SJCRH30 (cell line): ENCODE results near the gene IFT25. TPM values are rescaled to one million over a fixed set of nuclear protein-coding genes. Genes with fewer than 3 reads are reported as not detected.

Experiments used
- DNase-seq, 2 experiments: peaks; one replicate each; pipeline ENCODE4 v3.0.0-alpha.2; 2015 to 2020
- H3K27ac ChIP-seq: fragments of 250-450 bp; sonication (Bioruptor Pico); 2 replicates; pipeline ENCODE4 v1.5.1; 2020; ENCODE audit warnings: mild to moderate bottlenecking, moderate library complexity
- H3K27me3 ChIP-seq: fragments of 250-450 bp; sonication (Bioruptor Pico); 2 replicates; pipeline ENCODE4 v1.5.1; 2020; ENCODE audit warnings: mild to moderate bottlenecking, moderate library complexity
- H3K36me3 ChIP-seq: fragments of 250-450 bp; sonication (Bioruptor Pico); 2 replicates; pipeline ENCODE4 v1.5.1; 2020; ENCODE audit warnings: mild to moderate bottlenecking, moderate library complexity
- H3K4me1 ChIP-seq: fragments of 250-450 bp; sonication (Bioruptor Pico); 2 replicates; pipeline ENCODE4 v1.5.1; 2020; ENCODE audit warnings: mild to moderate bottlenecking, moderate library complexity
- H3K4me3 ChIP-seq: fragments of 250-450 bp; sonication (Bioruptor Pico); 2 replicates; pipeline ENCODE4 v1.5.1; 2020; ENCODE audit warnings: mild to moderate bottlenecking, moderate library complexity
- H3K9me3 ChIP-seq: fragments of 250-450 bp; sonication (Bioruptor Pico); replicated peaks from 2 replicates; pipeline ENCODE4 v1.5.1; 2020; ENCODE audit warnings: mild to moderate bottlenecking, moderate library complexity
- total RNA-seq: library from RNA; depleted of rRNA; stranded (reverse); fragments of >200 nt; shearing (Covaris generic); gene quantifications from 2 replicates; pipeline ENCODE4 v1.2.3, GENCODE V29; 2014

IFT25 gene
- total RNA-seq, 1 experiment from 2014 or later: 119 TPM

DNA sequence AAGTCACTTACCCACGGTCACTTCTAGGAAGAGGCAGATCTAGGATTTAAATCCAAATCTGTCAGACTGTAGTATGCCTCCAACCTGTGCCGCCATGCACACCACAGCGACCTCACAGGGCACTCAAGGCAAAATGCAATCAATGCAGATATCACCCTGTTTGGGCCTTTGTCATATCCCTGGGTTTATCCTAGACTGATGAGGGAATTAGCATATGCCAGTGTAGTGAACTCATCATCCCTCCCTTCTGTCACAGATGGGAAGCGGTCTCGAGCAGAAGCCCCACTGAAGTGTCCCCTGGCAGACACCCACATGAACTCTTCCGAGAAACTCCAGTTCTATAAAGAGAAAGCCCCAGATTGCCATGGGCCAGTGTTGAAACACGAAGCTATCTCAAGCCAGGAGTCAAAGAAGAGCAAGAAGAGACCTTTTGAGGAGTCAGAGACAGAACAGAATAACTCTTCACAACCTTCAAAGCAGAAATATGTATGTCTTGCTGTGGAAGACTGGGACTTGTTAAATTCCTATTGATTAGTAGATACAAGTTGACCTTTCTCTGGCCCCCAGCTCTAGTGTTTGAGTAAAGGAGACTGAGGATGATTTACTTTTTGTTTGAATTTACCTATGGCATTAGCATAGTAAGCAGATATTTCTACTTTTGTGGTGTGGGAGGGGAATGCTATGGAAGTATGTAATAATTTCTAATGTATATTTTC is 22.1 kb upstream of the IFT25 start:
- no peaks in the 10 kb centered on the region for H3K9me3 ChIP-seq
- no peaks in the 10 kb centered on the region for H3K4me1 ChIP-seq
- no peaks in the 10 kb centered on the region for H3K27me3 ChIP-seq
- no peak overlapping the region for H3K27ac ChIP-seq
- peaks cover 59% of the 10 kb centered on the region for H3K36me3 ChIP-seq
- DNase-seq: no peak
- H3K4me3 ChIP-seq: no peak overlapping the region

DNA sequence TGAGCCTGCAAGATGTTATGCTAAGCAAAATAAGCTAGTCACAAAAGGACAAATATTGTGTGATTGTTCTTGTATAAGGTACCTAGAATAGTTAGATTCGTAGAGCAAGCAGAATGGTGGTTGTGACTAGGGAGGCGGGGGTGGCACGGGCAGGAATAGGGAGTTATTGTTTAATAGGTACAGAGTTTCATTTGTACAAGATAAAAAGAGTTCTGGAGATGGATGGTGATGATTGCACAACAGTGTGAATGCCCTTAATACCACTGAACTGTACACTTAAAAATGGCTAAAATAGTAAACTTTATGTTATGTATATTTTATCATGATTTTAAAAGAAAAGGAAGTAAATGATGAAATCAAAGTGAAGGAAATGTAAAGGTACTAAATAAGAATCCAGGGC is 21.3 kb upstream of the IFT25 start:
- no peaks in the 10 kb centered on the region for H3K4me1 ChIP-seq
- no peaks in the 10 kb centered on the region for H3K9me3 ChIP-seq
- no peak overlapping the region for H3K4me3 ChIP-seq
- H3K36me3 ChIP-seq: peaks cover 63% of the 10 kb centered on the region
- no peak for DNase-seq
- H3K27ac ChIP-seq: no peak overlapping the region
- H3K27me3 ChIP-seq: no peaks in the 10 kb centered on the region

DNA sequence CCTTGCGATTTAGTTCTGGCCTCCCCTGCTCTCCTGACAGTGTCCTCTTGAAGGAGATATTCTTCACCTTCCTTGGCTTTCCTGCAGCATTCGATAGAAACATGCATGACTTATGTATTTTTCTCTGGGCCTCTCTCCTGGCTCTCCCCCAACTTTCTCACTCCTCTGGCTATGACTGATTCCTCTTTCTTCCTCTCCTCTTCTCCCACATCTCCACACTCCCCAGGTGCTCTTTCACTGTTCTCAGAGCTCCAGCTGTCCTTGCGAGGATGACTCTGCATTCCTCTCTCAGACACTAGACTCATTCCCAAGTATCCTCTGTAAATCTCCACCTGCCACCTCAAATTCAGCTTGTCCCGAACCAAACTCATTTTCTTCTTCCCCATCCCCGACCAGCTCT is 18.6 kb upstream of the IFT25 start:
- Histone ChIP-seq H3K36me3 (peaks cover 66% of the 10 kb centered on the region), H3K4me3 (no peak overlapping the region), H3K27ac (no peak overlapping the region), H3K27me3 (no peaks in the 10 kb centered on the region), H3K4me1 (no peaks in the 10 kb centered on the region), H3K9me3 (no peaks in the 10 kb centered on the region)
- no peak for DNase-seq

DNA sequence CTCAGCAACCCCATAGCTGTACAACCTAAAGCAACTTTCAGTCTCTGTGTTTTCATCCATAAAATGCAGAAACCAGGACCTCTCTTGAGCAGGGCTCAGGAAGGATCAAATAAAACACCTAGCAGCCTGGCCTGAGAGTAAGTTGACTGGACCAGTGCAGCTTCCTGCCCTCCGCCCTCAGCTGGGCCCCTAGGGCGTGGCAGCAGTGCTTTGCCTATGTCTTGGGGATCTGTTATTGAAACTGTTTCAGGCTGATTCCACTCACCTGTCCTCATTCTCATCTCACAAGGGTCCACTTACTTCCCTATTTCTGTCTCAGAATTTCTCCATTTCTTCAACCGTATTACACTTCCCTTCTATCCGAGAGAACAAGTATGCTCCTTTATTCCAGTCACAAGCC is 18.0 kb upstream of the IFT25 start:
- H3K27ac ChIP-seq: no peak overlapping the region
- no peaks in the 10 kb centered on the region for H3K9me3 ChIP-seq
- H3K36me3 ChIP-seq: peaks cover 67% of the 10 kb centered on the region
- H3K27me3 ChIP-seq: no peaks in the 10 kb centered on the region
- no peak for DNase-seq
- H3K4me3 ChIP-seq: no peak overlapping the region
- H3K4me1 ChIP-seq: no peaks in the 10 kb centered on the region

DNA sequence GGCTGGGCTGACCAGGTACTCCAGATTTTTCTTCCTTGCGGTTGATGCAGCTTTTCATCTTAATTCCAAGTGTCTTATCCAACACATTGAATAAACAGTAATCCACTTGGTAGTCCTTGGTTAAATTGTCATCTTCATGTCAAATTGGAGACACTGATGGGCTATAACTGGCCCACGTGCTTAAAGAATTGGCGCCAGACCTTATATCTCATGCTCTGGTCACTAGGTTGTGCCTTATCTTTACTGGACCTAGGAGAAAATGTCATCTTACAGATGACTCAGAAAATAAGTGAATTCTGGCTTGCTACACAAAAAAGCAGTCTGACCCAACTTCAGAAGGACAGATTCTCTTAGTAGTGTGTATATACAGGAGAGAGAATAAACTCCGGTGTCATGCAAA is 16.9 kb upstream of the IFT25 start:
- no peak for DNase-seq
- no peak overlapping the region for H3K27ac ChIP-seq
- peaks cover 66% of the 10 kb centered on the region for H3K36me3 ChIP-seq
- H3K9me3 ChIP-seq: no peaks in the 10 kb centered on the region
- no peak overlapping the region for H3K4me3 ChIP-seq
- H3K27me3 ChIP-seq: no peaks in the 10 kb centered on the region
- H3K4me1 ChIP-seq: peaks cover 4% of the 10 kb centered on the region

DNA sequence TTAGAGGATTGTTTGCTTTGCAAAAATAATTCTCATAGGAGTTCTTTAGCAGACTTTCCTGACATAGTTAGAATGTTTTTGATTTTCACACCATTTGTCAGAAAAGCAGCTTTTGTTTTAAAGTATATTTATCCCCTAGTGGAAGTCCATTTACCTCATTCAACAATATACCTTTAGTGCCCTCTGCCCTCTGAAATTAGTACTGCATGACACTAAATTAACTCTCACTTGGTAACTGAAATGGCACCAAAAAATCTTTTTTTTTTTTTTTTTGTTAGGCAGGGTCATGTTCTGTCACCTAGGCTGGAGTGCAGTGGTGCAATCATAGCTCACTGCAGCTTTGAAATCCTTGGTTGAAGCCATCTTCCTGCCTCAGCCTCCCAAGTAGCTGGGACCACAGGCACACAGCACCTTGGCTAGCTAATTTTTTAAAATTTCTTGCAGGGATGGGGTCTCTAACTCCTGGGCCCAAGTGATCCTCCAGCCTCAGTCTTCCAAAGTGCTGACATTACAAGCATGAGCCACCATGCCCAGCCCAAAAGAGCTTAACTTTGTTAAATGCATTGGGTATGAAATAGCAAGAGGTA is 14.3 kb upstream of the IFT25 start:
- Histone ChIP-seq H3K27ac (no peak overlapping the region), H3K4me1 (peaks cover 16% of the 10 kb centered on the region), H3K36me3 (peaks cover 65% of the 10 kb centered on the region), H3K9me3 (no peaks in the 10 kb centered on the region), H3K4me3 (no peak overlapping the region), H3K27me3 (no peaks in the 10 kb centered on the region)
- DNase-seq: peak in 1 of 2 experiments; percentile 38

DNA sequence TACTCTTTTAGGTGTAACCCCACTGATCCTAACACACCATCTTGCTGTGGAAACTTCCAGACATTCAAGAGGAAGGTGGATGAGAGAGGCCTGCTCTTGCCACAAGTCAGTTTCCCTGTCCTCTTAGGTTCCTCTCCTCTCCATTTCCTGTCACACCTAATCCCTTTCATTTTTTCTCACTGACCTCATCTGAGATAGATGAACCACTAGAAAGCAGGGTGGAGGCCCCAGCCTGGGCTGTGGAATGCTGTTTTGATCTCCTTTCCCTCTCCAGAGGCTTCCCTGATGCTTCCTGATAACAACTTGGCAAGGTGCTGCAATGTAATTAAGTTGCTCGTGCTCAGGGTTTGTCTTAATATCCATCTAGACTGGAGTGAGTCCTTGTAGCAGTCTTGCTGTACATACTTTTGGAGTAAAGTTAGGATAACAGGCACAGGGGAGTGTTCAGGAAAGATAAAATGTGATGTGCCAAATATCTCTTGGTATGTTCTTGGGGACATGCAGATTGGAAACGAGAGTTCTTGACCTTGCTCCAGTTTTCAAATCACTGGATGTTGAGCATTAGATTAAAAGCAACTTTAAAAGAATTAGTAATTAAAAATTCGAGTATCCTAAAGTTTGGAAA is 11.8 kb upstream of the IFT25 start:
- peaks cover 71% of the 10 kb centered on the region for H3K36me3 ChIP-seq
- peak overlapping the region; percentile 41; the same call in 1 of the 2 replicates for H3K27ac ChIP-seq
- H3K4me1 ChIP-seq: peaks cover 16% of the 10 kb centered on the region
- no peaks in the 10 kb centered on the region for H3K27me3 ChIP-seq
- H3K4me3 ChIP-seq: no peak overlapping the region
- peak; percentile 49 to 57 for DNase-seq
- no peaks in the 10 kb centered on the region for H3K9me3 ChIP-seq

DNA sequence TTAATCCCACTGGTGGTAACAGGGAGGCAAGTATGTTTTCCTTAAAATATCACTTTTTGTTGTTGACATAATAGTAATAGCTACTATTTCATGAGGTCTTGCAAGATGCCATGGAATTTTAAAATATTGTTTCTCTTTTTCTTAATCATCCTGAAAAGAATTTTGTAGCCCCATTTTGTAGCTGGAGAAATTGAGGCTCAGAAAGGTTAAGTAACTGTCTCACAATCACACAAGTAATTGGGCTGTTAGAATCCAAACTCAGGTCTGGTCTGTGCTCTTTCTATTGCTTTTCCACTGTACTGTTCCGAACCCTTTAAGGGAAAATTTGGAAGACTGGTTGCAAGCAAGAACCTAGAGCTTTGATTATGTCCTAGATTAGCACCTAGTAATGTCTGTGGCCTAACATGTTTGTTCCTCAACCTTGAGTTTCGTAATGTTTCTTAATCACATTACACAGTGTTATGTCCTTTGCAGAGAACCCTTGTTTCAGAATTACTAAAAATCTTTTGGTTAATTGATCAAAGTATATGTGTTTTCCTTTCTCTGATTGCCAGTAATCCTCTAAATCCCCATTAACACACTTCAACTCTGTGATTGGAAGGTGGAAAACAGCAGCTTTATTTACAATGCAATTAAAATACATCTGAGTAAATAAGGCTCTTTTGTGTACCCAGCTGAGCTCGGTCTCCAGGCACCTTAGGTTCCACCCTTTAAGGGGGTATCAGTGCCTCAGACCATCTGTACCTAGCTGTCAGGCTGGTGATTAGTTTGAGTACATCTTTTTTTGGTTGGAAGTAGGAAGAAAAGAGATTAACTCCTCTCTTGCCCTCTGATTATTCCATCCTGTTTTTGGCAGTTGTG is 11.0 kb upstream of the IFT25 start:
- no peak overlapping the region for H3K4me3 ChIP-seq
- peaks cover 16% of the 10 kb centered on the region for H3K4me1 ChIP-seq

DNA sequence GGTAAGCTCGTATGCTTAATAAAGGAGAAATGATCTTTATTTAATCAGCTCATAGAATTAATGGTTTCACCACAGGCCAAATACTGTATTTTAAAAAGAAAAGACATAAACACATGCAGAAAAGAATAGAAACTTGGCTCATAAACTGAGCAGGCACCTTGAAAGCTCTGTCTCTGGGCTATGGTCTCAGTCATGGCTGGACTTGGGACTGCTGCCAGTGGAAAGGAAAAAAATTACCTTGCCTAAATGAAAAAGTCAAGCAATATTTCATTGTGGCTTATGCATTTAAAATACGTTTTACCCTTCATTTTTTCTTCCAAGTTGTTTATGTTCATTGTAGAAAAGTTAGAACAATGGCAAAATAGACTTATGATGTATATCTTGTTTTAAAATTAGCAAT is 8.6 kb upstream of the IFT25 start:
- DNase-seq: no peak
- Histone ChIP-seq H3K4me3 (no peak overlapping the region), H3K9me3 (no peaks in the 10 kb centered on the region), H3K36me3 (peaks cover 46% of the 10 kb centered on the region), H3K27ac (no peak overlapping the region), H3K27me3 (no peaks in the 10 kb centered on the region), H3K4me1 (peaks cover 16% of the 10 kb centered on the region)

More for the DNA sequence above, 11.0 kb upstream of the IFT25 start:
- H3K36me3 ChIP-seq: peaks cover 65% of the 10 kb centered on the region
- no peaks in the 10 kb centered on the region for H3K27me3 ChIP-seq
- H3K27ac ChIP-seq: peak overlapping the region; percentile 41; the same call in 1 of the 2 replicates
- no peak for DNase-seq
- no peaks in the 10 kb centered on the region for H3K9me3 ChIP-seq

DNA sequence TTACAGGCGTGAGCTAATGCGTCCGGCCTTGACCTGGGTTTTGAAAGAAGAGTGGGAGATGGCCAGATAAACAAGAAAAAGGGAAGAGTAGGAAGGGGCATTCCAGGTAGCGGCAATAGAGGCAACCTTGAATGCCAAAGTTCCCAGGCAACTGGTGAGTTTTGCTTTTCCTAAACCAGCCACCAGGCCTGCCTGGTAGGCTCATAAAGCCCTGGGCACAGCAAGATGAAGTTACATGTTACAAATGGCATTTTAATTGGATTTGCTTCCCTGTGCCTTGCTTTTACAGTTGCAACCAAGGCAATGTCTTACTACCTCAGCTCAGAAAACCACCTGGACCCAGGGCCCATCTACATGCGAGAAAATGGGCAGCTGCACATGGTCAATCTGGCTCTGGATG is 6.2 kb upstream of the IFT25 start:
- Histone ChIP-seq H3K36me3 (peaks cover 30% of the 10 kb centered on the region), H3K27me3 (no peaks in the 10 kb centered on the region), H3K4me3 (no peak overlapping the region), H3K4me1 (peaks cover 10% of the 10 kb centered on the region), H3K27ac (no peak overlapping the region), H3K9me3 (no peaks in the 10 kb centered on the region)
- no peak for DNase-seq

DNA sequence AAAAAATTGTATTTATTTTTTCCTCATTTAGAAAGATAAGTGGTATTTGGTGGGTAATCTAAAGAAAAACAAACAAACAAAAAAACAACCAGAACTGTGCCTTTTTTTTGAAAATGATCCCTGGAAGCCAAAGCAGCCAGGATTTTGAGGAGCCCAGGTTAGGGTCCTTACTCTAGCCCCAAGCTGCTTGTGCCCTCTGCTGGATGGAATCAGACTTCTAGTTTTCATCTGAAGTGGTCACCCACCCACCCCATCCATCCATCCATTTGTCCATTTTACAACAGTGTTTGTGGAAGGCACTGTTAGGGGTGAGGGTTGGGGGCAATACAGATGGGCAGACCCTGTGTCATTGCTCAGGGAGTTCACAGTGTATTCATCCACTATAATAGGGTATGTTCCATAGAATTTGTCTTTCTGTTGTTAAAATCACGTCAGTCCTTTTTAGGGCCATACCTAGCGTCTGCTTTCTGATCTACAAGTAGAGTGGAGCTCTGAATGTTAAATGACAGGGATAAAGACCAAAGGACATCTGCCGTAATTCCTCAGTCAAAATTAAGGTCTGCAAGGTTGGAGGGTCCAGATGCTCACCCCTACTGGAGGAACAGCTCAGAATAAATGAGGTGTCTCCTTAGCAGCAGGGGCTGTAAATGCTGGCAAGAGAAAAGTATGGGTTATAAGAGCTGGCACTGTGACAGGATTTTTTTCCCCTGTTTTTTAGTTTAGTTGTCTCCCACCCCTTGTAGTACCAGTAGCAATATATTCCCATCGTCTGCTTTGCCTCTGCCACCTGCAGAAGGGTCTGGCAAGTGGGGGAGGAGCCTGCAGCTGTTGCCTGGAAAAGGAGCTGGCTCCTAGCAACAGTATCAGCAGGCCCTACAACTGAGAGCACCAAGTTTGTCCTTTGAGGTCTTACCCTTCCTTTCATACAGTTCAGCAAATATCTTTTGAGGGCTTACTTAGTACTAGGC is 3.8 kb upstream of the IFT25 start:
- H3K4me3 ChIP-seq: no peak overlapping the region
- H3K4me1 ChIP-seq: peaks cover 4% of the 10 kb centered on the region; the same call in 1 of the 2 replicates
- H3K27me3 ChIP-seq: no peaks in the 10 kb centered on the region
- DNase-seq: peak; percentile 52 to 72
- no peaks in the 10 kb centered on the region for H3K9me3 ChIP-seq
- no peak overlapping the region for H3K27ac ChIP-seq
- peaks cover 12% of the 10 kb centered on the region for H3K36me3 ChIP-seq

DNA sequence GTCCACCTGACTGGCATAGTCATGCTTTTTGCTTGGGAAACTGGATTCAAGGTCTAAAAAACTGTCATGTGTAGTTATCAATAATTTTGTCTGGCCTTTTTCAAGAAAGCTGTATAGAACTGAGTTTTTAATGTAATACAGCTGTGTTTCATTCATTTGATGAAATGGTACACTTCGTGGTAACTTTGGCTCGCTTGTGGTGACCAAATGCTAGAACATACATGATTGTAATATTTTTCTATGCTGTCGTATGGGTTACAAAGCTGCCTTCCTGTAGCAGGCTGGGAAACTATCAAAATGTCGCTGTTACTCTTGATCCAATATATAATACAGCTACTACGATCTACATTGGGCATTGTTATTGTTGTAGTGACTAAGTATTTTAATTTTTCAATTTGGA is 2.8 kb upstream of the IFT25 start:
- H3K4me3 ChIP-seq: no peak overlapping the region
- no peaks in the 10 kb centered on the region for H3K27me3 ChIP-seq
- no peaks in the 10 kb centered on the region for H3K9me3 ChIP-seq
- DNase-seq: no peak
- no peak overlapping the region for H3K27ac ChIP-seq
- peaks cover 6% of the 10 kb centered on the region; the same call in 1 of the 2 replicates for H3K36me3 ChIP-seq
- H3K4me1 ChIP-seq: peaks cover 4% of the 10 kb centered on the region; the same call in 1 of the 2 replicates

DNA sequence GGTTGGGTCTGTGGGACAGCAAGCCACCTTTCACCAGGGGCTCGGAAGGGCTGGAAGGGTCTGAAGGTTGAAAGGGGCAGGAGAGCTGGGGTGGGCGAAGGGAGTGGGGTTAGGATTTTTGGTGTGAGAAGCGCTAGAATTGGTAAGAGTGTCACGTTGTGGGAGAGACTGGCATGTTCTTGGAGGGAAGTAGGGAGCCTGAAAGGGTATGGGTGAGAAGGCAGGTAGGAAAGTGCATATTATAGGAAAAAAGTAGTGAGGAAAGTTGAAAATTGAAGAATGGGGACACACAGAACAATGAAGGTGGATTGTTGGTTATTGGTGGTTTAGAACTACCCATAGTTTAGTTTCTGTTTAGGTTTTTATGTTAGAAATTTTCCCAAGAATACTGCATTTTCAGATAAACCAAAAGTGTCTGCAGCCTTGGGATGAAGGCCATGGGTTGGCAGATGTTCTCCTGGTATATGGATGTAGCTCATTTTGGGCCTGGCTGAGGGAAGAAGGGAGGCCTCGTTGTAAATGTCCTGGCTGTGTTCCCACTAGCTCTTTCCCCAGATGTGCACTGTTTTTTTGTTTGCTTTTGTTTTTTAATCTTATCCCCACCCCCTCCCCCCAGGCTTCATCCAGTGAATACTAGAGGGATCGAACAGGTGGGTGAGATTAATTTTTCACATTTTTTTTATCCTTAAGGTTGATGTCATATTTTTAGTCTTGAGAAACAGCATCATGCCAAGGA is 1.8 kb upstream of the IFT25 start:
- Histone ChIP-seq H3K27ac (no peak overlapping the region), H3K36me3 (no peaks in the 10 kb centered on the region; the same call in 1 of the 2 replicates), H3K27me3 (no peaks in the 10 kb centered on the region), H3K4me1 (peaks cover 4% of the 10 kb centered on the region; the same call in 1 of the 2 replicates), H3K4me3 (peak overlapping the region; percentile 95), H3K9me3 (no peaks in the 10 kb centered on the region)
- peak in 1 of 2 experiments; percentile 16 for DNase-seq
